ENCODE measurements around the gene BLTP2.
A peak's percentile ranks its signal among the peaks of the same experiment; 100 is the strongest.

Gene BLTP2

GRCh38 chr17:28655160-28655559 is 10.2 kb upstream of the BLTP2 start:
- peaks cover 24% of the 10 kb centered on the region for H3K79me1 ChIP-seq (replicated peaks; ENCODE audit: low read length, poor library complexity, severe bottlenecking)
- no peak overlapping the region for H4K8ac ChIP-seq (ENCODE audit: low read length)
- H3K4me2 ChIP-seq (ENCODE audit: low read length, poor library complexity, severe bottlenecking) = no peak overlapping the region
- WGBS = 100% methylated on average over 5 of the region's 5 CpGs
- no peak overlapping the region for H2AK5ac ChIP-seq (ENCODE audit: low read length, severe bottlenecking)
- H3K27me3 ChIP-seq (ENCODE audit: control insufficient read depth in 1 of 2, insufficient read depth in 1 of 2, low read length in 2 of 2) = no peaks in the 10 kb centered on the region
- no peak overlapping the region for H2BK12ac ChIP-seq (ENCODE audit: low read length in 2 of 2)
- peaks cover 49 to 65% of the 10 kb centered on the region in 2 experiments for H3K36me3 ChIP-seq (ENCODE audit: control insufficient read depth in 1 of 2, insufficient read depth in 2 of 2, low read depth in 1 of 2, low read length in 2 of 2)
- H3K4me3 ChIP-seq (ENCODE audit: insufficient read depth in 1 of 2, low read depth in 1 of 2, low read length in 2 of 2) = no peak overlapping the region
- no peak overlapping the region for H2BK5ac ChIP-seq (ENCODE audit: low read depth, low read length, poor library complexity, severe bottlenecking)
- H3K9ac ChIP-seq (ENCODE audit: low read length) = no peak overlapping the region
- no peak overlapping the region for H3K4ac ChIP-seq (ENCODE audit: low read depth in 1 of 2, low read length in 2 of 2)
- H3K27ac ChIP-seq (ENCODE audit: low read length, poor library complexity, severe bottlenecking) = no peak overlapping the region
- no peak overlapping the region for H4K91ac ChIP-seq (ENCODE audit: low read length)
- H3K23ac ChIP-seq (ENCODE audit: low read length in 2 of 2) = no peak overlapping the region
- no peaks in the 10 kb centered on the region for H3K9me3 ChIP-seq (ENCODE audit: control insufficient read depth, low read length)
- no peak overlapping the region for H2BK15ac ChIP-seq (ENCODE audit: low read depth, poor library complexity, severe bottlenecking)
- no peak overlapping the region for H3K14ac ChIP-seq (ENCODE audit: low read length in 2 of 2)
- DNase-seq = no peak
- no peak overlapping the region for H3K18ac ChIP-seq (ENCODE audit: low read depth in 1 of 2, low read length in 2 of 2)
- no peak overlapping the region for H2BK120ac ChIP-seq (ENCODE audit: low read depth, low read length)
- H2AFZ ChIP-seq (ENCODE audit: low read depth, low read length) = no peak overlapping the region
- H3K4me1 ChIP-seq (ENCODE audit: control insufficient read depth, insufficient read depth, low read depth, low read length) = peaks cover 4% of the 10 kb centered on the region

- H3K27me3 ChIP-seq (ENCODE audit: control insufficient read depth in 1 of 2, insufficient read depth in 1 of 2, low read length in 2 of 2) = no peaks in the 10 kb centered on the region
- H3K14ac ChIP-seq (ENCODE audit: low read length in 2 of 2) = no peak overlapping the region
- no peak overlapping the region for H2BK15ac ChIP-seq (ENCODE audit: low read depth, poor library complexity, severe bottlenecking)
- H3K4ac ChIP-seq (ENCODE audit: low read depth in 1 of 2, low read length in 2 of 2) = no peak overlapping the region
- no peak overlapping the region for H3K4me2 ChIP-seq (ENCODE audit: low read length, poor library complexity, severe bottlenecking)
- no peak for DNase-seq
- peaks cover 29% of the 10 kb centered on the region for H3K79me1 ChIP-seq (replicated peaks; ENCODE audit: low read length, poor library complexity, severe bottlenecking)
- peaks cover 27 to 48% of the 10 kb centered on the region in 2 experiments for H3K36me3 ChIP-seq (ENCODE audit: control insufficient read depth in 1 of 2, insufficient read depth in 2 of 2, low read depth in 1 of 2, low read length in 2 of 2)
- no peaks in the 10 kb centered on the region for H3K9me3 ChIP-seq (ENCODE audit: control insufficient read depth, low read length)
- H2AFZ ChIP-seq (ENCODE audit: low read depth, low read length) = no peak overlapping the region
- H3K4me3 ChIP-seq (ENCODE audit: insufficient read depth in 1 of 2, low read depth in 1 of 2, low read length in 2 of 2) = no peak overlapping the region
- H2BK5ac ChIP-seq (ENCODE audit: low read depth, low read length, poor library complexity, severe bottlenecking) = no peak overlapping the region
- no peak overlapping the region for H2BK12ac ChIP-seq (ENCODE audit: low read length in 2 of 2)
- H3K27ac ChIP-seq (ENCODE audit: low read length, poor library complexity, severe bottlenecking) = no peak overlapping the region
- H4K91ac ChIP-seq (ENCODE audit: low read length) = no peak overlapping the region
- no peak overlapping the region for H3K18ac ChIP-seq (ENCODE audit: low read depth in 1 of 2, low read length in 2 of 2)
- no peak overlapping the region for H4K8ac ChIP-seq (ENCODE audit: low read length)
- H2AK5ac ChIP-seq (ENCODE audit: low read length, severe bottlenecking) = no peak overlapping the region
- no peak overlapping the region for H3K23ac ChIP-seq (ENCODE audit: low read length in 2 of 2)
- H2BK120ac ChIP-seq (ENCODE audit: low read depth, low read length) = no peak overlapping the region
- peak overlapping the region; percentile 24 for H3K9ac ChIP-seq (ENCODE audit: low read length)
- 98% methylated on average over 2 of the region's 2 CpGs for WGBS
- H3K4me1 ChIP-seq (ENCODE audit: control insufficient read depth, insufficient read depth, low read depth, low read length) = peaks cover 4% of the 10 kb centered on the region
Observed at GRCh38 chr17:28648698-28649097, 3.7 kb upstream of the BLTP2 start.

- Histone ChIP-seq H3K36me3 (ENCODE audit: control insufficient read depth in 1 of 2, insufficient read depth in 2 of 2, low read depth in 1 of 2, low read length in 2 of 2) (peaks cover 34 to 46% of the 10 kb centered on the region in 2 experiments), H2BK12ac (ENCODE audit: low read length in 2 of 2) (peak overlapping the region in 1 of 2 experiments; percentile 71), H3K9me3 (ENCODE audit: control insufficient read depth, low read length) (no peaks in the 10 kb centered on the region)
Observed at GRCh38 chr17:28646039-28646754, 1.2 kb upstream of the BLTP2 start.

GRCh38 chr17:28645576-28645939 is 600 bp upstream of the BLTP2 start:
- H2AFZ ChIP-seq (ENCODE audit: low read depth, low read length) = no peak overlapping the region
- peak overlapping the region; percentile 68 to 78 for H3K4me3 ChIP-seq (ENCODE audit: insufficient read depth in 1 of 2, low read depth in 1 of 2, low read length in 2 of 2)
- H3K27me3 ChIP-seq (ENCODE audit: control insufficient read depth in 1 of 2, insufficient read depth in 1 of 2, low read length in 2 of 2) = no peaks in the 10 kb centered on the region
- H3K14ac ChIP-seq (ENCODE audit: low read length in 2 of 2) = peak overlapping the region in 1 of 2 experiments; percentile 23
- no peak for DNase-seq
- H3K23ac ChIP-seq (ENCODE audit: low read length in 2 of 2) = no peak overlapping the region
- H3K4me2 ChIP-seq (ENCODE audit: low read length, poor library complexity, severe bottlenecking) = peak overlapping the region; percentile 79
- peak overlapping the region; percentile 90 for H3K9ac ChIP-seq (ENCODE audit: low read length)
- peaks cover 30 to 46% of the 10 kb centered on the region in 2 experiments for H3K36me3 ChIP-seq (ENCODE audit: control insufficient read depth in 1 of 2, insufficient read depth in 2 of 2, low read depth in 1 of 2, low read length in 2 of 2)
- peaks cover 33% of the 10 kb centered on the region for H3K79me1 ChIP-seq (replicated peaks; ENCODE audit: low read length, poor library complexity, severe bottlenecking)
- H3K4ac ChIP-seq (ENCODE audit: low read depth in 1 of 2, low read length in 2 of 2) = peak overlapping the region in 1 of 2 experiments; percentile 95
- H3K27ac ChIP-seq (ENCODE audit: low read length, poor library complexity, severe bottlenecking) = peak overlapping the region; percentile 75
- no peak overlapping the region for H2BK12ac ChIP-seq (ENCODE audit: low read length in 2 of 2)
- no peak overlapping the region for H2BK15ac ChIP-seq (ENCODE audit: low read depth, poor library complexity, severe bottlenecking)
- H3K9me3 ChIP-seq (ENCODE audit: control insufficient read depth, low read length) = no peaks in the 10 kb centered on the region
- no peak overlapping the region for H4K8ac ChIP-seq (ENCODE audit: low read length)
- H2AK5ac ChIP-seq (ENCODE audit: low read length, severe bottlenecking) = peak overlapping the region; percentile 49
- no peak overlapping the region for H3K18ac ChIP-seq (ENCODE audit: low read depth in 1 of 2, low read length in 2 of 2)
- WGBS = 68% methylated on average over 8 of the region's 8 CpGs
- H4K91ac ChIP-seq (ENCODE audit: low read length) = no peak overlapping the region
- H2BK120ac ChIP-seq (ENCODE audit: low read depth, low read length) = no peak overlapping the region
- no peak overlapping the region for H2BK5ac ChIP-seq (ENCODE audit: low read depth, low read length, poor library complexity, severe bottlenecking)
- H3K4me1 ChIP-seq (ENCODE audit: control insufficient read depth, insufficient read depth, low read depth, low read length) = peaks cover 4% of the 10 kb centered on the region

More at GRCh38 chr17:28646039-28646754, 1.2 kb upstream of the BLTP2 start:
- Histone ChIP-seq H2BK5ac (ENCODE audit: low read depth, low read length, poor library complexity, severe bottlenecking) (no peak overlapping the region), H2AFZ (ENCODE audit: low read depth, low read length) (no peak overlapping the region), H3K4me3 (ENCODE audit: insufficient read depth in 1 of 2, low read depth in 1 of 2, low read length in 2 of 2) (peak overlapping the region in 1 of 2 experiments; percentile 78), H3K4ac (ENCODE audit: low read depth in 1 of 2, low read length in 2 of 2) (peak overlapping the region; percentile 18 to 32), H3K4me2 (ENCODE audit: low read length, poor library complexity, severe bottlenecking) (peak overlapping the region; percentile 25), H3K79me1 (replicated peaks; ENCODE audit: low read length, poor library complexity, severe bottlenecking) (peaks cover 34% of the 10 kb centered on the region), H3K9ac (ENCODE audit: low read length) (peak overlapping the region; percentile 90), H3K14ac (ENCODE audit: low read length in 2 of 2) (no peak overlapping the region), H3K23ac (ENCODE audit: low read length in 2 of 2) (no peak overlapping the region), H4K91ac (ENCODE audit: low read length) (no peak overlapping the region), H2BK15ac (ENCODE audit: low read depth, poor library complexity, severe bottlenecking) (no peak overlapping the region), H3K27me3 (ENCODE audit: control insufficient read depth in 1 of 2, insufficient read depth in 1 of 2, low read length in 2 of 2) (no peaks in the 10 kb centered on the region), H4K8ac (ENCODE audit: low read length) (peak overlapping the region; percentile 74), H3K27ac (ENCODE audit: low read length, poor library complexity, severe bottlenecking) (peak overlapping the region; percentile 4), H3K18ac (ENCODE audit: low read depth in 1 of 2, low read length in 2 of 2) (peak overlapping the region in 1 of 2 experiments; percentile 11), H2AK5ac (ENCODE audit: low read length, severe bottlenecking) (peak overlapping the region; percentile 40), H3K4me1 (ENCODE audit: control insufficient read depth, insufficient read depth, low read depth, low read length) (peaks cover 4% of the 10 kb centered on the region), H2BK120ac (ENCODE audit: low read depth, low read length) (no peak overlapping the region)
- WGBS = 89% methylated on average over 11 of the region's 12 CpGs
- no peak for DNase-seq
